ENCODE measurements around the gene ARHGAP28. TPM values are rescaled to one million over a fixed set of nuclear protein-coding genes. Genes with fewer than 3 reads are reported as not detected.

Gene ARHGAP28
- total RNA-seq, 1 donor from 2014 or later: not detected

- no peak for TF ChIP-seq CTCF (IDR thresholded peaks at IDR 0.05)
- CTCF ChIA-PET: no interaction called here
- H3K27ac Mint-ChIP-seq: no peak overlapping the region
- POLR2A ChIA-PET: no interaction called here
- H3K36me3 Mint-ChIP-seq (ENCODE audit: low read depth): no peaks in the 10 kb centered on the region
- H3K4me1 Mint-ChIP-seq: no peaks in the 10 kb centered on the region
- no peak for DNase-seq
- H3K4me3 Mint-ChIP-seq: no peak overlapping the region
- intact Hi-C loops (cut with micrococcal nuclease): no loop called here
- ATAC-seq (ENCODE audit: low read depth): no peak
- peaks cover 3% of the 10 kb centered on the region for H3K9me3 Mint-ChIP-seq
- H3K27me3 Mint-ChIP-seq: no peaks in the 10 kb centered on the region
These were observed 229.6 kb downstream of the ARHGAP28 start for GRCh38 chr18:6959110-6959509.

- CTCF ChIA-PET: no interaction called here
- no peak for TF ChIP-seq CTCF (IDR thresholded peaks at IDR 0.05)
- H3K9me3 Mint-ChIP-seq: peaks cover 3% of the 10 kb centered on the region
- no peak overlapping the region for H3K27ac Mint-ChIP-seq
- no peak for ATAC-seq (ENCODE audit: low read depth)
- POLR2A ChIA-PET: no interaction called here
- intact Hi-C loops (cut with micrococcal nuclease): no loop called here
- H3K36me3 Mint-ChIP-seq (ENCODE audit: low read depth): no peaks in the 10 kb centered on the region
- no peaks in the 10 kb centered on the region for H3K27me3 Mint-ChIP-seq
- no peak for DNase-seq
- H3K4me3 Mint-ChIP-seq: no peak overlapping the region
- H3K4me1 Mint-ChIP-seq: no peaks in the 10 kb centered on the region
These were observed 230.6 kb downstream of the ARHGAP28 start for GRCh38 chr18:6960124-6960523.

- CTCF ChIA-PET: no interaction called here
- Mint-ChIP-seq H3K36me3 (ENCODE audit: low read depth) (no peaks in the 10 kb centered on the region), H3K4me1 (no peaks in the 10 kb centered on the region), H3K27ac (no peak overlapping the region), H3K4me3 (no peak overlapping the region), H3K9me3 (peaks cover 3% of the 10 kb centered on the region), H3K27me3 (no peaks in the 10 kb centered on the region)
- POLR2A ChIA-PET: no interaction called here
- DNase-seq (no peak), ATAC-seq (ENCODE audit: low read depth) (no peak)
- intact Hi-C loops (cut with micrococcal nuclease): no loop called here
- no peak for TF ChIP-seq CTCF (IDR thresholded peaks at IDR 0.05)
These were observed 231.1 kb downstream of the ARHGAP28 start for GRCh38 chr18:6960656-6961055.

GRCh38 chr18:6961331-6961730 is 231.8 kb downstream of the ARHGAP28 start:
- Mint-ChIP-seq H3K9me3 (peaks cover 3% of the 10 kb centered on the region), H3K4me1 (no peaks in the 10 kb centered on the region), H3K36me3 (ENCODE audit: low read depth) (no peaks in the 10 kb centered on the region), H3K27ac (no peak overlapping the region), H3K4me3 (no peak overlapping the region), H3K27me3 (no peaks in the 10 kb centered on the region)
- DNase-seq (no peak), ATAC-seq (ENCODE audit: low read depth) (no peak)
- CTCF ChIA-PET: no interaction called here
- TF ChIP-seq CTCF (IDR thresholded peaks at IDR 0.05): no peak
- POLR2A ChIA-PET: no interaction called here
- intact Hi-C loops (cut with micrococcal nuclease): no loop called here

- Mint-ChIP-seq H3K27me3 (no peaks in the 10 kb centered on the region), H3K36me3 (ENCODE audit: low read depth) (no peaks in the 10 kb centered on the region), H3K9me3 (peaks cover 3% of the 10 kb centered on the region), H3K4me3 (no peak overlapping the region), H3K27ac (no peak overlapping the region), H3K4me1 (no peaks in the 10 kb centered on the region)
- DNase-seq (no peak), ATAC-seq (ENCODE audit: low read depth) (no peak)
- no peak for TF ChIP-seq CTCF (IDR thresholded peaks at IDR 0.05)
- intact Hi-C loops (cut with micrococcal nuclease): no loop called here
- CTCF ChIA-PET: no interaction called here
- POLR2A ChIA-PET: no interaction called here
These were observed 233.3 kb downstream of the ARHGAP28 start for GRCh38 chr18:6962571-6963451.
